Esophagus squamous epithelium (tissue), 4 donors: ENCODE results near the gene MRPL24.

Experiments
- POLR2A ChIP-seq, 4 donors: fragments of 450-650 bp; IDR thresholded peaks; one replicate each; pipeline ENCODE4 v1.6.1; 2017; ENCODE audit warnings: antibody characterized with exemption in 4 of 4, mild to moderate bottlenecking in 4 of 4, moderate library complexity in 3 of 4
- TF ChIP-seq, protein P1 (sequence below), 6 experiments: fragments of 450-650 bp in 4 of 6; fragments of 200-600 bp in 2 of 6; sonication (generic) in 2 of 6; IDR thresholded peaks; one replicate each; pipeline ENCODE4 v1.5.1; 2016 to 2019; ENCODE audit warnings: antibody characterized with exemption in 6 of 6, mild to moderate bottlenecking in 4 of 6, moderate library complexity in 4 of 6

DNA sequence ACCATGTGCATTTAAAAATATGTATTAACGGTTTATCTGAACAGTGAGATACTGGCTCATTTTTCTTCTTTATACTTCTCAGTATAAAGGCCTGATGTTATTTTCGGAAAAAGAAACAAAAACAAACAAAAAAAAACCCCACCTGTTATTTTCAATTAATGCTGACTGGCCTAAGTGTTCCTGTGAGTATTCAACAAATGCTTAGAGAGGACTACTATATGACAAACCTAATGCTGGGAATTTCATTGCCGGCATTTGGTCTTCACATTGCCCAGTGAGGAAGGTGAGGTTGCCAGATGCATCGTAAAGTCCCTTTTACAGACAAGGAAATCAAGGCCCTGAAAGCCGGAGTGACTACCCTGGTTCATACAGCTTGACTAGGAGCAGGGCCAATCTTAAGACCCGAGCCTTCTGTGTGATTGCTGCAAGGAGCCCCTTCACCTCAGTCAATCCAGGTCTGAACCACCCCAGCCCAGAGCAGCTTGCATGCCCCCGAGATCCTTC lies 599 bp downstream of the MRPL24 start:
- TF ChIP-seq, protein P1, sequence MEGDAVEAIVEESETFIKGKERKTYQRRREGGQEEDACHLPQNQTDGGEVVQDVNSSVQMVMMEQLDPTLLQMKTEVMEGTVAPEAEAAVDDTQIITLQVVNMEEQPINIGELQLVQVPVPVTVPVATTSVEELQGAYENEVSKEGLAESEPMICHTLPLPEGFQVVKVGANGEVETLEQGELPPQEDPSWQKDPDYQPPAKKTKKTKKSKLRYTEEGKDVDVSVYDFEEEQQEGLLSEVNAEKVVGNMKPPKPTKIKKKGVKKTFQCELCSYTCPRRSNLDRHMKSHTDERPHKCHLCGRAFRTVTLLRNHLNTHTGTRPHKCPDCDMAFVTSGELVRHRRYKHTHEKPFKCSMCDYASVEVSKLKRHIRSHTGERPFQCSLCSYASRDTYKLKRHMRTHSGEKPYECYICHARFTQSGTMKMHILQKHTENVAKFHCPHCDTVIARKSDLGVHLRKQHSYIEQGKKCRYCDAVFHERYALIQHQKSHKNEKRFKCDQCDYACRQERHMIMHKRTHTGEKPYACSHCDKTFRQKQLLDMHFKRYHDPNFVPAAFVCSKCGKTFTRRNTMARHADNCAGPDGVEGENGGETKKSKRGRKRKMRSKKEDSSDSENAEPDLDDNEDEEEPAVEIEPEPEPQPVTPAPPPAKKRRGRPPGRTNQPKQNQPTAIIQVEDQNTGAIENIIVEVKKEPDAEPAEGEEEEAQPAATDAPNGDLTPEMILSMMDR (IDR thresholded peaks at IDR 0.05): no peak
- no peak for TF ChIP-seq POLR2A (IDR thresholded peaks at IDR 0.05)
